Stimulated activated CD8-positive, alpha-beta memory T cell treated with anti-CD3 and anti-CD28 coated beads, Interleukin-15, amount 100 ng/mL, for 48 hours (primary cell): ENCODE data around the gene PWWP2B.

Source experiments
- DNase-seq, 2 donors: peaks; one replicate each; pipeline ENCODE4 v3.0.0-alpha.2; 2020; ENCODE audit warnings: low read depth in 2 of 2

The PWWP2B gene

GRCh38 chr10:132407243-132407746 is 10.3 kb downstream of the PWWP2B start:
- DNase-seq = no peak

- no peak for DNase-seq
Observed at GRCh38 chr10:132407846-132408278, 10.9 kb downstream of the PWWP2B start.

DNA sequence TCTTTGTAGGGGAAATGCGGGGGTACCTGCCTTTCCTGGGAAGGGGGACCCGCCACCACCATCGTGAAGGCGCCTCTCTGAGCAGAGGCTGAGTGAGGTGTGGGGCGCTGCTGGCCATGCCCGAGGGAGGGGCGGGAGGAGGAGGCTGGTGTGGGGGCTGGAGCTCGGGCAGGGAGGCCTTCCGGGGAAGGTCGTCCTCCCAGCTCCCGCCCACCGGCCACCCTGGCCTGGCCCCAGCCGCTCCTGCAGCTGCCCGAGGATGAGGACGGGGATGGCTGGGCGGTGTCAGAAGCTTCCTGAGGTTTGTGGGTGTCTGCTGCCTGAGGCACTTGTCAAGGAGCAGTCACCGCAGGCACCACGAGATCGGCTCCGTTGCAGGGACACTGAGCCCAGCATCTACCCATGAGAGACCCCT is 11.4 kb downstream of the PWWP2B start:
- no peak for DNase-seq

- DNase-seq = no peak
Observed at GRCh38 chr10:132408823-132409666, 12.0 kb downstream of the PWWP2B start.

- no peak for DNase-seq
Observed at GRCh38 chr10:132409667-132410028, 12.6 kb downstream of the PWWP2B start.

- no peak for DNase-seq
Observed at GRCh38 chr10:132410056-132410778, 13.2 kb downstream of the PWWP2B start.

- DNase-seq = no peak
Observed at GRCh38 chr10:132410779-132411532, 14.0 kb downstream of the PWWP2B start.

DNA sequence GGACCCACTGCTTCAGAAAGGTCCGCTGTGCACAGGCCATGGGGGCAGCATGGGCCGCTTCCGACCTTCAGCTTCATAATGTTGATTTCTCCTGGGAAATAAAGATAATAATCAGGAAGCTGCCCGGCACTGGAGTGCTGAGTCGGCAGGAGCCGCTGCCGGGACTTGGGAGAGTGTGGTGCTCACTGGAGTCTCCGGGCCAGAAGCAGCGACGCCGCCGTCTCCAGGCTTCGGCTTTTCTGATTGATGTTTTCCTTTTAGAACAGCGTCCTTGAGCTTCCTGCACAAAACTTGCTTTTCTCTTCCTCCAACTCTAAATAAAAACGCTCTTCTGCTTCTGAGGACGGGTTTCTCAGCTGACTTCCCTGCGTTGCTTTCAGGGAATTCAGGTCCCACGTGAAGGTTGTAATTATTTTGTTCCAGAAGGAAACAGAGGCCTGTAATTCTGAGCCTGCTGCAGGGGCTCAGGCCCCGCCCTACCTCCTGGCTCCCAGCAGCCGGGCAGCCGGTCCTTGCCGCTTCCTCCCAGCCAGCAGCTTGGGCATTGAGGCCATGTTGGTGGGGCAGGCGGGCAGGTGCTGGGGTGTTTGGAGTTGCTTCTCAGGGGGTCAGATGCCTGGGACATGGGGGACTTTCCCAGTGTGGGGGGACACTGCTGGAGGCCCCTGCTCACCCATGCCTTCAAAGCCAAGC is 14.7 kb downstream of the PWWP2B start:
- DNase-seq = no peak

GRCh38 chr10:132412316-132413192 is 15.6 kb downstream of the PWWP2B start:
- no peak for DNase-seq

- no peak for DNase-seq
Observed at GRCh38 chr10:132413226-132414205, 16.5 kb downstream of the PWWP2B start.

DNA sequence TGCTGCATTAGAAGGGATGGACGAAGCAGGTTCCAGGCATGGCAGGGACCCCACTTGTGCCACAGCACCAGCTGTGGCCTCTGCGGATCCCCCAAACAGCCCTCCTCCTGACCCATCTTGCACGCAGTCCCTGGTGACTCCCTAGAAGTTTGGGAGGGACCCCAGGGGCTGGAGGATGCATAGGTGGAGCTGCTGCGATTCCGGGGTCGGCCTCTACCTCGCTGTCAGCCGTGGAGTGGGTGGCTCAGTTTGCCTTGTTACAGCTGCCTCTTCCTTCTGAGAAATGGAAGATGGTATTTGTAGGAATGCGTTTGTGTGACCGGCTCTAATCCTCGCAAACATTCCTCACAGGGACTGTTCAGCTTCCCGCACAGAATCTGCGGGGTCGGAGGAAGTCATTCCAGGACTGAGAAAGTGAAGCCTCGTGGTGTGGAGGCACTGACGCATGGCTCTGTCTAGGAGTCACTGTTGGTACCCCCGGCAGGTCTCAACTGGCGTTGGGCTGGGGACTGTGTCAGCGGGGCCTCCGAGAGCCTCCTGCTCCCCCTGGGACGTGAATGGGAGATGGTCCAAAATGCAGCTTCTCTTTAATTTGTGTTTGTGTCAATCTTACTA is 17.5 kb downstream of the PWWP2B start:
- DNase-seq = no peak

DNA sequence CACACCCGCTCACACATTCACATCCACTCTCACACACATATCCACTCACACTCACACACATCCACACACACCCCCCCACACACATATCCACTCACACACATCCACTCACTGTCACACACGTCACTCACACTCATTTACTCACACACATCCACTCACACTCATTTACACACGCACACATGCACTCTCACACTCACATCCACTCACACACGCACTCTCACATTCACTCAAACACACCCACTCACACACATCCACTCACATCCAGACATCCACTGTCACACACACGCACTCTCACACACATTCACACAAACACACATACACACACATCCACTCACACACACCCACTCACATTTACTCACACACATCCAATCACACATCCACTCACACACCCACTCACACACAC is 18.3 kb downstream of the PWWP2B start:
- no peak for DNase-seq

- DNase-seq = no peak
Observed at GRCh38 chr10:132415956-132416355, 19.0 kb downstream of the PWWP2B start.

DNA sequence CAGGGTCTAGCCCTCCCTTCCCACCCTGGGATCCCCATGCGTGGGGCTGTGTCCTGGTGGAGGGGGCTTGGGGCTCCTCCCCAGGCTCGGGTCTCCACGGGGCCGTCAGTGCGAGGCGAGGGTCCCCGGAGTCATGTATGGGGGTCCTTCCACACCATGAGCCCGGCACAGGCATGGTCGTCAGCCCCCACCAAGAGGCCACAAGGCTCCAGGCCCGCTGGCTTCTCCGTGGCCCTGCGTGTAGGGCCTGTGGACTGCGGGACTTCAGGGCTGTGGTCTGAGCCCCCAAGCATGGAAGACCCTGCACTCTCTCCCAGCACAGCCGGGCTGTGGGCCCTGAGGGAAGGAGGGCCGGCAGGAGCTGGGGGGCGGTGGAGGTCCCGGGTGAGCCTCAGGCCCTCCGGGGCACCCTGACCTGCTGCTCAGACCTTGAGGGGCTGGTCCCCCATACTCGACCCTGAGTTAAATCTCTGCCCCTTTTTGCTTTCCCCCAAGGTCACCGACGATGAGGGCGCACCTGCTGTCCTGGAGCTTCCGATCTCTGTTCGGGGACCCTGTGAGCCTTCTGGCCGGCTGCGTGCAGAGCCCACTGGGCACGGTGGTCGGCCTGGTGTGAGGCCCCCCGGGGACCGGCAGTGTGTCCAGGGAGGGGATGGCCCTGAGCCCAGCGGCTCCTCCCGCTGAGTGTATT is 19.7 kb downstream of the PWWP2B start:
- no peak for DNase-seq

DNA sequence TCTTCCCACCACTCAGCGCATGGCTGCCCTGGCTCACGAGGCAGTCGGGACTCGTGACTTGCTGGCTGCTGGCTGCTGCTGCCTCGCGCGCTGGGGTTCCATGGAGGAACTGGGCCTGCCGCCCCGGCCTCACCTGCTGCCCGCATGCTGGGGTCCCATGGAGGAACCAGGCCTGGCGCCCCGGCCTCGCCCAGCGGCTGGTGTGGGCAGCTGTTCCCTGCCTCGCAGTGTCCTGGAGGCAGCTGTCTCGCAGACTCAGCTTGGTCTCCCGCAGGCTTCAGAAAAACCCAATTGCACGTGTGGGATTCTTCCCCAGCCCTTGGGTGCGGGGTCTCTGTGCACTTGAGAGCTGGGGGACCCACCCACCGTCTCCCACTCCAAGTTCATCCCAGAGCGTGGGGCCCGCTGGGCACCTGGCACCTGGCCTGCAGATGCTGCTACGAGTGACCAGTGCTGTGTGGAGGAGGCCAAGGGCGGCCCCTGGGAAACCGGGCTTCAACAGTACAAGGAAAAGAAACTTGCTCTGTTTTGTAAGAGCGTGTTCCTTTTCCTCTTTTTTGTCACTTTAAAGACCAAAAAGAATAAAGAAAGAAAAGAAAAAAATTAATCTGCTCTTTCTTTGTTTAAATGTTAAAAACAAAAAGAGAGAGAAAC is 20.4 kb downstream of the PWWP2B start:
- DNase-seq = no peak

DNA sequence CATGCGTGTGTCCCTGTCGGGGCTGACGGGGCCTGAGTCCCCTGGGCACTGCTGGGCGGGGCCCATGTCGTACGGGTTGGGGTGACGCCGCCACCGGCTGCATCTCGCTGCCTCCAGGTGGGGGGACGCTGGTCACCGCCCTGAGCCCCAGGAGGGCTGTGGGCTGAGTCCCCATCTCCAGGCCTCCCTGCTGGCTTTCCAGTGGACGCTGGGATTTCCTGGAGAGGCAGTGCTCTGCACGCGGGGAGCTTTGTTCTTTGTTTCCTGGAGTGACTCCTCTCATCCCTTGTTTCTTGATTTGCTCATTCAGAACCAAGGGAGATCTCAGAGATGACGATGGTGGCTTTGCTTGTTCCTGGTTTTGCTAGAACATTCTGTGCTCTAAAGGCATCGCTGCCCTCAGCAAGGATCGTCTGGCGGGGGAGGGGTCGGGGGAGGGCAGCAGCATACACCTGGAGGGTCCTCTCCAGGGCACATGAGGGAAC is 21.0 kb downstream of the PWWP2B start:
- DNase-seq = no peak

GRCh38 chr10:132418527-132419416 is 21.8 kb downstream of the PWWP2B start:
- DNase-seq = no peak
